Stomach (tissue), 4 donors: ENCODE results near the gene ANKRD44.

Experiments
- POLR2A ChIP-seq, 4 donors: fragments of 450-650 bp; IDR thresholded peaks; one replicate each; pipeline ENCODE4 v1.6.1; 2016; ENCODE audit warnings: antibody characterized with exemption in 4 of 4, control low read depth in 2 of 4, mild to moderate bottlenecking in 1 of 4, moderate library complexity in 1 of 4
- TF ChIP-seq, protein P1 (sequence below), 7 experiments: fragments of 450-650 bp in 4 of 7; fragments of 200-600 bp in 3 of 7; sonication (generic) in 3 of 7; IDR thresholded peaks; one replicate each; pipeline ENCODE4 v1.5.1; 2016 to 2019; ENCODE audit warnings: antibody characterized with exemption in 7 of 7, control low read depth in 2 of 7, mild to moderate bottlenecking in 1 of 7

DNA sequence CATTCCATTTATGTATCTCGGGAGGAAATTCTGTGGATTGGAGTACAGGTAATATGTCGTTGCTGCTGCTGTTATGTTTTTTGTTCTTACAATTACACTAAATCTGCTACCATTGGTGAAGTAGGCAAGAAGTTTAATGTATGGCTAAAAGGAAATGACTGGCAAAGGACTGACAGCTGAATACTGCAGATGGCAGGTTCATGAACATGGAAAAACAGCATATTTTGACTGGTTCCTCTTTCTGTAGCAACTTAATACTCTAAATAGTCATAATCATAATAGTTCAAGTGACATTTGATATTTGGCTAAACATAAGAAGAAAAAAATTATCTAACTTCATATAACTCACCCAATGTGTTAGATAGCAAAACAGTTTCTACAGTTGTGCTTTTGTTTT is 299.6 kb downstream of the ANKRD44 start:
- TF ChIP-seq, protein P1, sequence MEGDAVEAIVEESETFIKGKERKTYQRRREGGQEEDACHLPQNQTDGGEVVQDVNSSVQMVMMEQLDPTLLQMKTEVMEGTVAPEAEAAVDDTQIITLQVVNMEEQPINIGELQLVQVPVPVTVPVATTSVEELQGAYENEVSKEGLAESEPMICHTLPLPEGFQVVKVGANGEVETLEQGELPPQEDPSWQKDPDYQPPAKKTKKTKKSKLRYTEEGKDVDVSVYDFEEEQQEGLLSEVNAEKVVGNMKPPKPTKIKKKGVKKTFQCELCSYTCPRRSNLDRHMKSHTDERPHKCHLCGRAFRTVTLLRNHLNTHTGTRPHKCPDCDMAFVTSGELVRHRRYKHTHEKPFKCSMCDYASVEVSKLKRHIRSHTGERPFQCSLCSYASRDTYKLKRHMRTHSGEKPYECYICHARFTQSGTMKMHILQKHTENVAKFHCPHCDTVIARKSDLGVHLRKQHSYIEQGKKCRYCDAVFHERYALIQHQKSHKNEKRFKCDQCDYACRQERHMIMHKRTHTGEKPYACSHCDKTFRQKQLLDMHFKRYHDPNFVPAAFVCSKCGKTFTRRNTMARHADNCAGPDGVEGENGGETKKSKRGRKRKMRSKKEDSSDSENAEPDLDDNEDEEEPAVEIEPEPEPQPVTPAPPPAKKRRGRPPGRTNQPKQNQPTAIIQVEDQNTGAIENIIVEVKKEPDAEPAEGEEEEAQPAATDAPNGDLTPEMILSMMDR (IDR thresholded peaks at IDR 0.05), result no peak
- TF ChIP-seq POLR2A (IDR thresholded peaks at IDR 0.05), result no peak
